GM15510 (cell line): Measurements from ENCODE around the gene TEN1.
A peak's percentile ranks its signal among the peaks of the same experiment; 100 is the strongest.

Experiments
- POLR2A ChIP-seq: IDR thresholded peaks from 3 replicates; pipeline ENCODE4 v1.6.1; 2011; ENCODE audit warnings: borderline replicate concordance; ENCODE audit not compliant: insufficient read length; ENCODE audit errors: extremely low read depth

The TEN1 gene

GRCh38 chr17:75978938-75979704 is at the start of gene TEN1, which contains the start of gene ACOX1:
Gene TEN1, plus strand, starts transcription at chr17:75979240. Its CDS starts 6,953 bp downstream, at chr17:75986193.
Gene ACOX1, minus strand, starts transcription at chr17:75979166. Its CDS starts 93 bp downstream, at chr17:75979073.
- TF ChIP-seq POLR2A: peak; percentile 96

- no peak for TF ChIP-seq POLR2A
These were observed 48.0 kb upstream of the TEN1 start for GRCh38 chr17:75931062-75931461.

- TF ChIP-seq POLR2A: no peak
These were observed 46.2 kb upstream of the TEN1 start for GRCh38 chr17:75932852-75933251.

- no peak for TF ChIP-seq POLR2A
These were observed 45.2 kb upstream of the TEN1 start for GRCh38 chr17:75933808-75934207.

- no peak for TF ChIP-seq POLR2A
These were observed 41.4 kb upstream of the TEN1 start for GRCh38 chr17:75937652-75938051.

GRCh38 chr17:75940727-75941441 is 38.2 kb upstream of the TEN1 start, which contains the start of gene FBF1:
Gene FBF1, minus strand, starts transcription at chr17:75941042. Its CDS starts 2,893 bp downstream, at chr17:75938149.
- peak; percentile 84 for TF ChIP-seq POLR2A

GRCh38 chr17:75941442-75941819 is 37.6 kb upstream of the TEN1 start:
- TF ChIP-seq POLR2A: no peak

- TF ChIP-seq POLR2A: no peak
These were observed 36.6 kb upstream of the TEN1 start for GRCh38 chr17:75942473-75942872.

GRCh38 chr17:75943491-75943890 is 35.5 kb upstream of the TEN1 start:
- TF ChIP-seq POLR2A: no peak

- TF ChIP-seq POLR2A: no peak
These were observed 33.8 kb upstream of the TEN1 start for GRCh38 chr17:75945211-75945610.

GRCh38 chr17:75950421-75950820 is 28.6 kb upstream of the TEN1 start:
- TF ChIP-seq POLR2A: no peak

GRCh38 chr17:75950855-75951554 is 28.0 kb upstream of the TEN1 start:
- TF ChIP-seq POLR2A: no peak

GRCh38 chr17:75959051-75959838 is 19.8 kb upstream of the TEN1 start:
- no peak for TF ChIP-seq POLR2A

- no peak for TF ChIP-seq POLR2A
These were observed 19.1 kb upstream of the TEN1 start for GRCh38 chr17:75959839-75960511.
